Measurements from ENCODE around the gene RPH3AL. TPM values are rescaled to one million over a fixed set of nuclear protein-coding genes. Genes with fewer than 3 reads are reported as not detected.

Gene RPH3AL
- total RNA-seq, 3 donors from 2014 or later (not counting 1 experiment from before 2014, with no cell fraction given), result 7.2 to 9.9 (median 7.9) TPM

DNA sequence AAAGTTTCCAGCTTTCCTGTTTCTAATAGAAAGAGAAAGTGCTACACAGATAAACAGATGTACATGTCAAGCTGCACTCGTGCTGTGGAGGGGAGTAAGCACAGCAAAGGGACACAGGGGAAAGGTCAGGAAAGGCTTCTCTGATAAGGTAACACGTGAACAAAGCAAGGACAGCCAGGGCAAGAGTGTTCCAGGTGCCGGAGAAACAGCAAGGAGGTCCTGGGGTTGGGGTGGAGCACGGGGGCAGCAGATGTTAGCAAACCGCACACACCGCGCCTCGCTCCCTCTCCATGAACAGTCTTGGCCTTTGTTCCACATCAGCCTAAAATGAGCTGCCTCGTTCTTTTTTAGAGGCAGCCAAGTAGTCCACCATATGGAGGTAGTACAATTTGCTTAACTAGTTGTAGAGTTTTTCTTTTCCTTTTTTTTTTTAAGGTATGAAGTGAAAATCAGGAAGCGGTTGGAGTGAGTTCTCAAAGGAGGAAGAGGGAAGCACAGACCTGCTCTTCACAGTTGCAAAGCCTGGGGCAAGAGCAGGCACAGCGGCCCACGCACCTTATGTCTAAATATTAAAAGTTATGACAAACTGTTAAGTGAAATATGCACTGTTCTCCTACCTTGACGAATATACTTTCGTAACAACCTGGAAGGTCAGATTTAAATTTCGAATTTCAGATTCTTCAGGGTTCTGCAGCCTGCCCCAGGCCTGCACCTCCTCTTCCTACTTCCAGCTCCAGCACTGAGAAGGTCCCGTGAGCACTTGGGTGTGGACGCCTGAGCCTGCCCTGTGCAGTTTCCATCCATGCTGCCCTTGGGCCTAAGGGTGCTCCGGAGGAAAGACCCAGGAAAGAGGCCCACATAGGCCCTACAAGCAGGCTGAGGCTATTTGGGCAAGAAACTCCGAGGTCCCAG is 41.5 kb upstream of the RPH3AL start:
- H3K4me1 Mint-ChIP-seq, result no peaks in the 10 kb centered on the region
- 72% methylated on average over 19 of the region's 19 CpGs for WGBS (ENCODE audit: insufficient coverage)
- Histone ChIP-seq H3K36me3 (ENCODE audit: control insufficient read depth, insufficient read depth, low read length) (no peaks in the 10 kb centered on the region), H3K9me3 (ENCODE audit: control insufficient read depth, insufficient read depth, low read length) (no peaks in the 10 kb centered on the region), H3K4me3 (ENCODE audit: low read length) (no peak overlapping the region), H3K27me3 (ENCODE audit: control insufficient read depth, insufficient read depth, low read length) (no peaks in the 10 kb centered on the region), H3K27ac (ENCODE audit: low read length) (no peak overlapping the region), H3K4me1 (ENCODE audit: control insufficient read depth, insufficient read depth, low read length) (peaks cover 3% of the 10 kb centered on the region)
- no peaks in the 10 kb centered on the region for H3K9me3 Mint-ChIP-seq
- intact Hi-C loops (cut with micrococcal nuclease), result no loop called here
- no peaks in the 10 kb centered on the region for H3K36me3 Mint-ChIP-seq
- no peak overlapping the region for H3K27ac Mint-ChIP-seq
- H3K4me3 Mint-ChIP-seq, result no peak overlapping the region
- TF ChIP-seq CTCF (IDR thresholded peaks at IDR 0.05), result no peak
- no peak for ATAC-seq
- no peaks in the 10 kb centered on the region for H3K27me3 Mint-ChIP-seq (ENCODE audit: low read depth in 2 of 2)
- no peak for DNase-seq

DNA sequence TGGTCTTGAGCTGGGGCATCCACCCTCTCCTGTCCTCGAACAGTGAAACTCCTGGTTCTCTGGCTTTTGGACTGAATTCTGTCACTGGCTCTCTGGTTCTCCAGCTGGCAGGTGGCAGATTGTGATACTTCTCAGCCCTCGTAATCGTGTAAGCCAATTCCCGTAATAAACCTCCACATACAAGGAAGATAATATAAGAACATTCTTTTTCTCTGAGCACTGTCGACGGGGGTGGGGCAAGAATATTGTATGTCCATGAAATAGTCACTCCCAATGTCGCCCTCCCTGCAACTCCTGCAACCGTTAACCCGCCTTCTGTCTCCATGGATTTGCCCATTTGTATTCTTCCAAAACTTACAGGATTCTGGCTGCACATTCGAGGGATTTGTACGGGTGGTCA is 39.2 kb upstream of the RPH3AL start:
- Histone ChIP-seq H3K36me3 (ENCODE audit: control insufficient read depth, insufficient read depth, low read length) (no peaks in the 10 kb centered on the region), H3K27ac (ENCODE audit: low read length) (no peak overlapping the region), H3K4me1 (ENCODE audit: control insufficient read depth, insufficient read depth, low read length) (peaks cover 3% of the 10 kb centered on the region), H3K9me3 (ENCODE audit: control insufficient read depth, insufficient read depth, low read length) (no peaks in the 10 kb centered on the region), H3K4me3 (ENCODE audit: low read length) (no peak overlapping the region), H3K27me3 (ENCODE audit: control insufficient read depth, insufficient read depth, low read length) (peaks cover 1% of the 10 kb centered on the region)
- peaks cover 8% of the 10 kb centered on the region in 2 donors for H3K27me3 Mint-ChIP-seq (ENCODE audit: low read depth in 2 of 2)
- intact Hi-C loops (cut with micrococcal nuclease), result no loop called here
- no peak for DNase-seq
- TF ChIP-seq CTCF (IDR thresholded peaks at IDR 0.05), result no peak
- H3K9me3 Mint-ChIP-seq, result no peaks in the 10 kb centered on the region
- peaks cover 0 to 2% of the 10 kb centered on the region in 2 donors for H3K4me1 Mint-ChIP-seq
- H3K36me3 Mint-ChIP-seq, result no peaks in the 10 kb centered on the region
- no peak for ATAC-seq
- no peak overlapping the region for H3K27ac Mint-ChIP-seq
- H3K4me3 Mint-ChIP-seq, result no peak overlapping the region
- 85% methylated on average over 11 of the region's 11 CpGs for WGBS (ENCODE audit: insufficient coverage)

GRCh38 chr17:390025-390424 is 37.4 kb upstream of the RPH3AL start:
- no peak for DNase-seq
- H3K36me3 ChIP-seq (ENCODE audit: control insufficient read depth, insufficient read depth, low read length), result no peaks in the 10 kb centered on the region
- H3K4me3 ChIP-seq (ENCODE audit: low read length), result no peak overlapping the region
- peaks cover 5% of the 10 kb centered on the region for H3K27me3 ChIP-seq (ENCODE audit: control insufficient read depth, insufficient read depth, low read length)
- no peaks in the 10 kb centered on the region for H3K9me3 ChIP-seq (ENCODE audit: control insufficient read depth, insufficient read depth, low read length)
- ATAC-seq, result no peak
- TF ChIP-seq CTCF (IDR thresholded peaks at IDR 0.05), result no peak
- intact Hi-C loops (cut with micrococcal nuclease), result no loop called here
- H3K27ac ChIP-seq (ENCODE audit: low read length), result no peak overlapping the region
- no peak overlapping the region for H3K4me3 Mint-ChIP-seq
- WGBS (ENCODE audit: insufficient coverage), result 85% methylated on average over 12 of the region's 12 CpGs
- no peaks in the 10 kb centered on the region for H3K9me3 Mint-ChIP-seq
- H3K27me3 Mint-ChIP-seq (ENCODE audit: low read depth in 2 of 2), result peaks cover 8 to 11% of the 10 kb centered on the region in 2 donors
- H3K36me3 Mint-ChIP-seq, result no peaks in the 10 kb centered on the region
- no peak overlapping the region for H3K27ac Mint-ChIP-seq
- H3K4me1 Mint-ChIP-seq, result peaks cover 0 to 10% of the 10 kb centered on the region in 2 donors
- peaks cover 14% of the 10 kb centered on the region for H3K4me1 ChIP-seq (ENCODE audit: control insufficient read depth, insufficient read depth, low read length)

Data from natural killer cell (primary cell).